AG04450 (cell line): ENCODE results near the gene KIAA1671. TPM values are rescaled to one million over a fixed set of nuclear protein-coding genes. Genes with fewer than 3 reads are reported as not detected.

Experiments used
- CTCF ChIA-PET: fragments of 300-600, 350-600 bp; formaldehyde crosslinking; extraction: SDS; loops from one replicate; lab custom pipeline; 2022; ENCODE audit warnings: antibody characterized with exemption, inconsistent platforms; lab: Charles Lee
- POLR2A ChIA-PET: fragments of 350-600 bp; formaldehyde crosslinking; extraction: SDS; loops from one replicate; lab custom pipeline; 2021; ENCODE audit warnings: antibody characterized with exemption, inconsistent platforms; lab: Yijun Ruan, JAX
- DNase-seq: peaks from one replicate; pipeline ENCODE4 v3.0.0-alpha.2; 2011; ENCODE audit warnings: low read depth, low spot score
- H3K27ac ChIP-seq: one replicate; pipeline ENCODE4 v1.5.1; 2012; ENCODE audit warnings: low read depth, low read length, control low read depth
- H3K27me3 ChIP-seq: one replicate; pipeline ENCODE4 v1.6.0; 2012; ENCODE audit warnings: low read length; ENCODE audit not compliant: control insufficient read depth, insufficient read depth
- H3K4me3 ChIP-seq: 2 replicates; pipeline ENCODE4 v1.5.1; 2011; ENCODE audit warnings: mild to moderate bottlenecking, low read depth, low read length, control low read depth
- H3K9me3 ChIP-seq: 2 replicates; pipeline ENCODE4 v1.5.1; 2012; ENCODE audit warnings: low read length; ENCODE audit not compliant: control insufficient read depth, insufficient read depth
- CTCF ChIP-seq: IDR thresholded peaks from 2 replicates; pipeline ENCODE4 v1.5.1; 2011; ENCODE audit warnings: low read depth, low read length, control low read depth, inconsistent platforms
- polyA plus RNA-seq: library from polyadenylated mRNA; depleted of rRNA; stranded (reverse); fragments of >200 nt; gene quantifications from 2 replicates; pipeline ENCODE4 v1.2.3, GENCODE V29; 2011

Gene KIAA1671
- polyA plus RNA-seq, 1 experiment = 0.02 TPM

DNA sequence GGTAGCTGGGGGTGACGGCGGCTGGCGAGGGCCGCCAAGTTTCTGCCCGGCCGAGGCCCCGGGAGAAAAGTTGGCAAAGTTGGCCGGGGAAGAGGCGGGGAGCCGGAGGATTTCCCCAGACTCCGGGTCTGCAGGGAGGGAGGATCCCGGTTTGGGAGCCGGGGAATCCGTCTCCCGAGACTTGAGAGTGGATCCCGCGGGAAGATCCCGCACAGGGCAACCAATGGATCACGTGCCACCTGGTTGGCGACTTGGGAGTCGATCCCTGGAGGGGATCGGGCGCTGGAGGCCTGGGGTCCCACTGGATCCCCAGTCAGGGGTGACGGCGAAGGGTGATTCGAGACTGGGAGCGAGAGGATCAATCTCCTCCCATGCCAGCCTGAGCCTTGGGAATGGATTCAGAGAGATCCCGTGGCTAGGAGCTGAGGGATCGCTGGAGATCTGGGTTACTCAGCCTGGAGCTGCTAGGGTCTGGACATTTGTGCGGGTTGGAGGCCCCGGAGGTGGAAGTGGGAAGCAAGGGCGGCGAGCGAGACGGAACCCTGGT lies 394 bp downstream of the KIAA1671 start:
- DNase-seq = no peak
- H3K27ac ChIP-seq = no peak overlapping the region

GRCh38 chr22:24953384-24954113 lies 1.0 kb downstream of the KIAA1671 start:
- no peak for DNase-seq
- TF ChIP-seq CTCF = no peak
- ChIA-PET CTCF (no interaction called here), POLR2A (no interaction called here)
- Histone ChIP-seq H3K4me3 (no peak overlapping the region), H3K27me3 (peaks cover 16% of the 10 kb centered on the region), H3K27ac (no peak overlapping the region), H3K9me3 (no peaks in the 10 kb centered on the region; the same call in 1 of the 2 replicates)

More for the DNA sequence above, 394 bp downstream of the KIAA1671 start:
- peaks cover 16% of the 10 kb centered on the region for H3K27me3 ChIP-seq
- POLR2A ChIA-PET = no interaction called here
- TF ChIP-seq CTCF = no peak
- H3K9me3 ChIP-seq = no peaks in the 10 kb centered on the region; the same call in 1 of the 2 replicates
- peak overlapping the region; percentile 61; the same call in 1 of the 2 replicates for H3K4me3 ChIP-seq
- CTCF ChIA-PET = no interaction called here

DNA sequence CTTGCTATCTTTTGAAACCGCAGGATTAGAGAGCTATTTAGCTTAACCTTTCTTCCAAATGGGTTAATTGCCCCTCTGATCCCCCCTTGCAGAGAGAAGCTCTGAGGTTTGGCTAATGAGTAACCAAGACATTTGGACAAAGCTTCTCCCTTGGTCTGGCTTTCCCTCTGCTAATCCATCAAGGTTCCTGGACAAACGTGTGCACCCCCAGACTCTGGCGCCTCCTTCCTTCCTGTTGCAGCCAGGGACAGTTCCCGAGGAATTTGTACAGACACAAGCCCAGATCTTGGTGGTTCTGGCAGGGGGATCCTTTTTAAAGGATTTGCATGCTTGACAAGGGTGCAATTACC lies 1.6 kb downstream of the KIAA1671 start:
- no peaks in the 10 kb centered on the region; the same call in 1 of the 2 replicates for H3K9me3 ChIP-seq
- POLR2A ChIA-PET = no interaction called here
- H3K27ac ChIP-seq = no peak overlapping the region
- H3K27me3 ChIP-seq = peaks cover 16% of the 10 kb centered on the region
- H3K4me3 ChIP-seq = no peak overlapping the region
- no peak for DNase-seq
- CTCF ChIA-PET = no interaction called here
- no peak for TF ChIP-seq CTCF

DNA sequence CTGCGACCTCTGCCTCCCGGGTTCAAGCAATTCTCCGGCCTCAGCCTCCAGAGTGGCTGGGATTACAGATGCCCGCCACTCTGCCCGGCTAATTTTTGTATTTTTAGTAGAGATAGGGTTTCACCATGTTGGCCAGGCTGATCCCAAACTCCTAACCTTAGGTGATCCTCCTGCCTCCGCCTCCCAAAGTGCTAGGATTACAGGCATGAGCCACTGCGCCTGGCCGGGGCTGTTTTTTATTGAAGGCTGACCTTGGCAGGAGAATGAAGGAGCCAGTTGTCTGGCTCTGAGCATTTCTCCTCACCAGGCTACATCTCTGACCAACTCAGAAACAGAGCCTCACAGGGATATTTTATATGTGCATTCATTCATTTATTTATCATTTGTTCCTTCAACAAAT lies 2.3 kb downstream of the KIAA1671 start:
- H3K27me3 ChIP-seq = peaks cover 16% of the 10 kb centered on the region
- CTCF ChIA-PET = no interaction called here
- no peak for TF ChIP-seq CTCF
- POLR2A ChIA-PET = no interaction called here
- no peak for DNase-seq
- no peak overlapping the region for H3K27ac ChIP-seq
- no peaks in the 10 kb centered on the region; the same call in 1 of the 2 replicates for H3K9me3 ChIP-seq
- H3K4me3 ChIP-seq = no peak overlapping the region

DNA sequence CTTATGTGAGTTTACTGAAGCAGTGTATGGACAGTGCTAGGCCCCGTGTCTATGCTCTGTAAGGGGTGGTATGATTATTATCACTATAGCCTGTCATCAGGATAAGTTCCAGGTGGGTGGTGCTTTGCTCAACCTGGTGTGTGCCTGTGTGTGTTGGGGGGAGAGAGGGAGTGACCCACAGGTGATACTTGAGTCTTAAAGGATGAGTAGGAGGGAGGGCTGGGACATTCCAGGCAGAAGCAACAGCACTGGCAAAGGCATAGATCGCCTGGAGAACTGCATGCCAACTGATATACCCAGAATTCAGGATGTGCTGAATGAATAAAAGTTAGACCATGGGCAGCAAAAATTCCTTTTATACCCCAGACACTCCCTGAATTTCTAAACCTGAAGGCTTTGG lies 4.5 kb downstream of the KIAA1671 start:
- ChIA-PET POLR2A (no interaction called here), CTCF (no interaction called here)
- Histone ChIP-seq H3K9me3 (no peaks in the 10 kb centered on the region; the same call in 1 of the 2 replicates), H3K27me3 (peaks cover 16% of the 10 kb centered on the region), H3K27ac (no peak overlapping the region), H3K4me3 (no peak overlapping the region)
- TF ChIP-seq CTCF = no peak
- DNase-seq = no peak
